HepG2 (cell line): ENCODE data around the gene STAB2. TPM values are rescaled to one million over a fixed set of nuclear protein-coding genes. Genes with fewer than 3 reads are reported as not detected.

ENCODE experiments used
- ATAC-seq: fragments of 200-7000 bp; cut with Tn5 transposase; 3 replicates; pipeline ENCODE4 v1.9.1; 2020; ENCODE audit warnings: mild to moderate bottlenecking, moderate library complexity
- BruUV-seq: library from RNA; stranded (reverse); fragments of 400-500 nt; replicated peaks from 2 replicates; lab custom pipeline; 2021; lab: Mats Ljungman, UMichigan
- CTCF ChIA-PET: fragments of 300-600 bp; formaldehyde crosslinking; extraction: SDS; loops from one replicate; lab custom pipeline; 2021; ENCODE audit warnings: low total read pairs, inconsistent platforms, low intra/inter-chr PET ratio; lab: Yijun Ruan, JAX
- POLR2A ChIA-PET: fragments of 350-600 bp; sonication (Branson Sonifier 250); formaldehyde crosslinking; loops from one replicate; lab custom pipeline; 2020; ENCODE audit warnings: antibody characterized with exemption, inconsistent platforms; lab: Yijun Ruan, JAX
- DNase-seq: peaks from one replicate; pipeline ENCODE4 v3.0.0-alpha.2; 2015; ENCODE audit warnings: low spot score
- FAIRE-seq: peaks from 3 replicates; lab custom pipeline; 2011; peaks lifted over from hg19 to GRCh38; lab: Jason Lieb, UNC
- H2AFZ ChIP-seq: one replicate; pipeline ENCODE4 v1.6.1; 2011; ENCODE audit warnings: low read length, inconsistent platforms
- H3K27ac ChIP-seq: fragments of 300-600 bp; 3 replicates; pipeline ENCODE4 v1.8.0; 2011; ENCODE audit warnings: mixed run types, mild to moderate bottlenecking, mixed read lengths, low read length, inconsistent platforms; ENCODE audit not compliant: insufficient read depth; ENCODE audit errors: extremely low read length
- H3K27me3 ChIP-seq, 2 experiments: fragments of 200-600 bp in 1 of 2; 2 replicates in 1 of 2; 3 replicates in 1 of 2; pipeline versions ENCODE4 v1.6.0 to v1.8.0; 2011; ENCODE audit warnings: low read length in 2 of 2, mild to moderate bottlenecking in 2 of 2, moderate library complexity in 2 of 2, inconsistent platforms in 1 of 2; ENCODE audit not compliant: insufficient read depth in 2 of 2, control insufficient read depth in 1 of 2
- H3K36me3 ChIP-seq, 2 experiments: fragments of 200-600 bp in 1 of 2; replicated peaks in 1 of 2; 2 replicates in 1 of 2; 3 replicates in 1 of 2; pipeline versions ENCODE4 v1.5.1 to v1.8.0; 2011; ENCODE audit warnings: low read length in 2 of 2, inconsistent platforms in 1 of 2; ENCODE audit not compliant: insufficient read depth in 2 of 2, control insufficient read depth in 1 of 2
- H3K4me1 ChIP-seq: 2 replicates; pipeline ENCODE4 v1.5.1; 2012; ENCODE audit warnings: low read length, inconsistent platforms; ENCODE audit not compliant: insufficient read depth
- H3K4me2 ChIP-seq: 2 replicates; pipeline ENCODE4 v1.6.0; 2011; ENCODE audit warnings: low read depth, low read length, inconsistent platforms
- H3K4me3 ChIP-seq, 3 experiments: fragments of 200-600 bp in 1 of 3; sonication (generic), shearing (Covaris generic) in 1 of 3; replicated peaks in 1 of 3; 2 replicates each; pipeline ENCODE4 v1.5.1; 2011 to 2016; ENCODE audit warnings: low read length in 3 of 3, inconsistent platforms in 2 of 3, low read depth in 2 of 3, mild to moderate bottlenecking in 2 of 3, control low read depth in 1 of 3, mixed read lengths in 1 of 3; ENCODE audit not compliant: insufficient read depth in 1 of 3
- H3K79me2 ChIP-seq: one replicate; pipeline ENCODE4 v1.6.1; 2011; ENCODE audit warnings: low read length, inconsistent platforms; ENCODE audit not compliant: insufficient read depth
- H3K9ac ChIP-seq: 2 replicates; pipeline ENCODE4 v1.6.0; 2011; ENCODE audit warnings: mild to moderate bottlenecking, low read depth, low read length, inconsistent platforms; ENCODE audit not compliant: insufficient read depth
- H3K9me3 ChIP-seq: 2 replicates; pipeline ENCODE4 v1.5.1; 2012; ENCODE audit warnings: mild to moderate bottlenecking, low read length
- H4K20me1 ChIP-seq: 2 replicates; pipeline ENCODE4 v1.6.0; 2011; ENCODE audit warnings: inconsistent platforms, mild to moderate bottlenecking, low read length, moderate library complexity; ENCODE audit not compliant: insufficient read depth
- DZIP1 ChIP-seq: sonication (generic); formaldehyde crosslinking; IDR thresholded peaks from 2 replicates; pipeline ENCODE4 v1.5.0; 2020; ENCODE audit warnings: mild to moderate bottlenecking, missing genetic modification reagents
- EP300 ChIP-seq, 3 experiments: sonication (generic) in 1 of 3; formaldehyde crosslinking in 1 of 3; IDR thresholded peaks; 2 replicates each; pipeline versions ENCODE4 v1.5.1 to v1.6.1; 2011 to 2020; ENCODE audit warnings: low read depth in 2 of 3, low read length in 2 of 3, borderline replicate concordance in 1 of 3, improper control_type of control experiment in 1 of 3, mild to moderate bottlenecking in 1 of 3, missing genetic modification reagents in 1 of 3, moderate library complexity in 1 of 3
- HNF4A ChIP-seq: sonication (generic); formaldehyde crosslinking; IDR thresholded peaks from 2 replicates; pipeline ENCODE4 v1.4.0; 2020; ENCODE audit warnings: missing genetic modification reagents
- MAFG ChIP-seq: sonication (generic); formaldehyde crosslinking; IDR thresholded peaks from 2 replicates; pipeline ENCODE4 v1.5.1; 2020; ENCODE audit warnings: mild to moderate bottlenecking, missing genetic modification reagents
- MAX ChIP-seq: IDR thresholded peaks from 2 replicates; pipeline ENCODE4 v1.6.1; 2012; ENCODE audit warnings: inconsistent platforms
- MXD4 ChIP-seq: IDR thresholded peaks from 2 replicates; pipeline ENCODE4 v1.6.1; 2016; ENCODE audit warnings: mild to moderate bottlenecking, missing biosample characterization, missing genetic modification reagents
- NCOA2 ChIP-seq: sonication (generic); formaldehyde crosslinking; IDR thresholded peaks from 2 replicates; pipeline ENCODE4 v1.8.0; 2022; ENCODE audit warnings: inconsistent platforms
- NFIB ChIP-seq: sonication (generic); formaldehyde crosslinking; IDR thresholded peaks from 2 replicates; pipeline ENCODE4 v1.9.0; 2021; ENCODE audit warnings: missing genetic modification reagents, mild to moderate bottlenecking, borderline replicate concordance
- PCBP1 ChIP-seq: fragments of 200-400 bp; formaldehyde crosslinking; IDR thresholded peaks from 2 replicates; pipeline ENCODE4 v1.6.1; 2017; ENCODE audit warnings: mild to moderate bottlenecking, low read depth, low read length, borderline replicate concordance
- PHF8 ChIP-seq: sonication (generic); formaldehyde crosslinking; IDR thresholded peaks from 2 replicates; pipeline ENCODE4 v1.5.0; 2020; ENCODE audit warnings: missing genetic modification reagents
- PLRG1 ChIP-seq: fragments of 450-650 bp; conservative IDR thresholded peaks from 2 replicates; pipeline ENCODE4 v1.6.1; 2016
- PRPF4 ChIP-seq: fragments of 200-400 bp; formaldehyde crosslinking; IDR thresholded peaks from 2 replicates; pipeline ENCODE4 v1.6.1; 2016; ENCODE audit warnings: low read length, low read depth; ENCODE audit not compliant: poor library complexity, severe bottlenecking
- REXO4 ChIP-seq: sonication (generic); formaldehyde crosslinking; IDR thresholded peaks from 2 replicates; pipeline ENCODE4 v1.8.0; 2022; ENCODE audit warnings: missing genetic modification reagents, mild to moderate bottlenecking, borderline replicate concordance
- TBL1XR1 ChIP-seq: fragments of 150-350 bp; IDR thresholded peaks from 2 replicates; pipeline ENCODE4 v1.6.1; 2014; ENCODE audit warnings: borderline replicate concordance, low read length; ENCODE audit not compliant: partially characterized antibody
- TBX3 ChIP-seq: fragments of 450-650 bp; IDR thresholded peaks from 2 replicates; pipeline ENCODE4 v1.6.1; 2017; ENCODE audit warnings: antibody characterized with exemption, mild to moderate bottlenecking, inconsistent platforms, borderline replicate concordance
- ZFP36L1 ChIP-seq: sonication (generic); formaldehyde crosslinking; IDR thresholded peaks from 2 replicates; pipeline ENCODE4 v1.8.0; 2022; ENCODE audit warnings: mild to moderate bottlenecking, missing genetic modification reagents, moderate library complexity
- ZNF251 ChIP-seq: sonication (generic); formaldehyde crosslinking; IDR thresholded peaks from 2 replicates; pipeline ENCODE4 v1.9.0; 2021; ENCODE audit warnings: mild to moderate bottlenecking, missing genetic modification reagents
- ZNF432 ChIP-seq: sonication (generic); formaldehyde crosslinking; IDR thresholded peaks from 2 replicates; pipeline ENCODE4 v1.5.0; 2020; ENCODE audit warnings: missing genetic modification reagents, mild to moderate bottlenecking, borderline replicate concordance
- ZNF530 ChIP-seq: sonication (generic); formaldehyde crosslinking; IDR thresholded peaks from 2 replicates; pipeline ENCODE4 v1.5.0; 2020; ENCODE audit warnings: low read depth, mild to moderate bottlenecking, missing genetic modification reagents
- ZNF616 ChIP-seq: sonication (generic); formaldehyde crosslinking; IDR thresholded peaks from 2 replicates; pipeline ENCODE4 v1.5.0; 2020; ENCODE audit warnings: low read depth, mild to moderate bottlenecking, missing genetic modification reagents
- ZNF644 ChIP-seq: IDR thresholded peaks from 2 replicates; pipeline ENCODE4 v1.6.1; 2016; ENCODE audit warnings: low read depth
- ZNF772 ChIP-seq: sonication (generic); formaldehyde crosslinking; IDR thresholded peaks from 2 replicates; pipeline ENCODE4 v1.5.0; 2020; ENCODE audit warnings: mild to moderate bottlenecking, missing genetic modification reagents
- WGBS: methylation state at CpG from one replicate; pipeline ENCODE4 v1.1.6; 2017; ENCODE audit warnings: low lambda C conversion rate; 5-methylcytosine and 5-hydroxymethylcytosine counted together
- in situ Hi-C: cut with HindIII; loops from 2 replicates; pipeline ENCODE4 v1.10.0; 2017; ENCODE audit warnings: low pct_unique_long_range_greater_than_20kb; ENCODE audit not compliant: extremely low pct_ligation_motif_present
- intact Hi-C: fragments of 100-400 bp; cut with micrococcal nuclease; formaldehyde crosslinking; loops from one replicate; pipeline ENCODE4 v1.10.0; 2022; ENCODE audit not compliant: unreplicated experiment
- polyA plus RNA-seq, 8 experiments: library from polyadenylated mRNA; depleted of rRNA in 3 of 8; stranded (reverse) in 7 of 8; unstranded in 1 of 8; fragments of >200 nt; fragmentation: Illumina TruSeq in 4 of 8; extraction: Trizol in 4 of 8; gene quantifications; 2 replicates each; pipeline versions ENCODE4 v1.2.1 to v1.2.3, GENCODE V29; 2011 to 2016; ENCODE audit warnings: low read depth in 4 of 8, missing spikeins in 1 of 8, mixed read lengths in 1 of 8; ENCODE audit not compliant: insufficient read depth in 1 of 8
- total RNA-seq, 5 experiments: library from RNA; depleted of rRNA; stranded (reverse); fragments of >200 nt; fragmentation: Illumina TruSeq; extraction: Trizol; gene quantifications; 2 replicates each; pipeline ENCODE4 v1.2.3, GENCODE V29; 2016; ENCODE audit warnings: low read depth in 1 of 5
- TF ChIP-seq, protein P1 (sequence below): IDR thresholded peaks from 2 replicates; pipeline ENCODE4 v1.6.1; 2016

STAB2 gene
- total and polyA plus RNA-seq, 2 of the 13 experiments (the other 11 are each of a cell fraction or from before 2014, with no cell fraction given): not detected

GRCh38 chr12:103589517-103589916, 2.4 kb downstream of the STAB2 start (continued):
- TF ChIP-seq DZIP1: no peak
- no peak for TF ChIP-seq EP300 (IDR thresholded peaks at IDR 0.05; ENCODE audit: low read depth in 2 of 2, low read length in 2 of 2)
- no peak for TF ChIP-seq EP300 (CRISPR knock-in tag; IDR thresholded peaks at IDR 0.05; ENCODE audit: borderline replicate concordance)
- TF ChIP-seq MAX: no peak
- no peak for TF ChIP-seq ZNF772
- no peak for TF ChIP-seq REXO4 (CRISPR knock-in tag)
- TF ChIP-seq TBL1XR1: no peak
- TF ChIP-seq HNF4A (CRISPR knock-in tag): no peak
- TF ChIP-seq, protein P1, sequence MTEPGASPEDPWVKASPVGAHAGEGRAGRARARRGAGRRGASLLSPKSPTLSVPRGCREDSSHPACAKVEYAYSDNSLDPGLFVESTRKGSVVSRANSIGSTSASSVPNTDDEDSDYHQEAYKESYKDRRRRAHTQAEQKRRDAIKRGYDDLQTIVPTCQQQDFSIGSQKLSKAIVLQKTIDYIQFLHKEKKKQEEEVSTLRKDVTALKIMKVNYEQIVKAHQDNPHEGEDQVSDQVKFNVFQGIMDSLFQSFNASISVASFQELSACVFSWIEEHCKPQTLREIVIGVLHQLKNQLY (CRISPR knock-in tag): no peak
- no peak for TF ChIP-seq ZNF432
- TF ChIP-seq MAFG: no peak

- no peak for FAIRE-seq
- ChIA-PET POLR2A (no interaction called here), CTCF (no interaction called here)
- intact Hi-C loops: no loop called here
- H3K79me2 ChIP-seq: no peaks in the 10 kb centered on the region
- H3K36me3 ChIP-seq: no peaks in the 10 kb centered on the region
- ATAC-seq: no peak
- H3K4me3 ChIP-seq: no peak overlapping the region
- H3K27ac ChIP-seq: no peak overlapping the region
- in situ Hi-C loops: no loop called here
- H3K9ac ChIP-seq: no peak overlapping the region
- WGBS: 7% methylated on average over 1 of the region's 1 CpG
- no peaks in the 10 kb centered on the region for H3K27me3 ChIP-seq
- H3K4me1 ChIP-seq: no peaks in the 10 kb centered on the region
- no peak overlapping the region for H3K4me2 ChIP-seq
- H3K9me3 ChIP-seq: no peaks in the 10 kb centered on the region
- H4K20me1 ChIP-seq: no peaks in the 10 kb centered on the region
- no TSS peak for BruUV-seq
- H2AFZ ChIP-seq: no peak overlapping the region
- no peak for DNase-seq
- TF ChIP-seq ZNF530 (CRISPR knock-in tag) (no peak), PHF8 (CRISPR knock-in tag) (no peak), ZNF251 (no peak), PCBP1 (no peak), ZNF644 (CRISPR knock-in tag) (no peak), ZFP36L1 (CRISPR knock-in tag) (no peak), TBX3 (no peak), PRPF4 (no peak), ZNF616 (no peak), MXD4 (CRISPR knock-in tag) (no peak), PLRG1 (no peak), NCOA2 (no peak), NFIB (no peak)
Measured at GRCh38 chr12:103590271-103590670, 3.2 kb downstream of the STAB2 start.
